Skeletal muscle cell (primary cell): ENCODE results near the gene FOXJ3.

Experiments used
- DNase-seq: peaks from one replicate; pipeline ENCODE4 v3.0.0-alpha.2; 2010; ENCODE audit warnings: low read depth
- H3K4me3 ChIP-seq: 2 replicates; pipeline ENCODE4 v1.5.1; 2011; ENCODE audit warnings: low read depth, mild to moderate bottlenecking, control low read depth, low read length, moderate library complexity

Gene FOXJ3

DNA sequence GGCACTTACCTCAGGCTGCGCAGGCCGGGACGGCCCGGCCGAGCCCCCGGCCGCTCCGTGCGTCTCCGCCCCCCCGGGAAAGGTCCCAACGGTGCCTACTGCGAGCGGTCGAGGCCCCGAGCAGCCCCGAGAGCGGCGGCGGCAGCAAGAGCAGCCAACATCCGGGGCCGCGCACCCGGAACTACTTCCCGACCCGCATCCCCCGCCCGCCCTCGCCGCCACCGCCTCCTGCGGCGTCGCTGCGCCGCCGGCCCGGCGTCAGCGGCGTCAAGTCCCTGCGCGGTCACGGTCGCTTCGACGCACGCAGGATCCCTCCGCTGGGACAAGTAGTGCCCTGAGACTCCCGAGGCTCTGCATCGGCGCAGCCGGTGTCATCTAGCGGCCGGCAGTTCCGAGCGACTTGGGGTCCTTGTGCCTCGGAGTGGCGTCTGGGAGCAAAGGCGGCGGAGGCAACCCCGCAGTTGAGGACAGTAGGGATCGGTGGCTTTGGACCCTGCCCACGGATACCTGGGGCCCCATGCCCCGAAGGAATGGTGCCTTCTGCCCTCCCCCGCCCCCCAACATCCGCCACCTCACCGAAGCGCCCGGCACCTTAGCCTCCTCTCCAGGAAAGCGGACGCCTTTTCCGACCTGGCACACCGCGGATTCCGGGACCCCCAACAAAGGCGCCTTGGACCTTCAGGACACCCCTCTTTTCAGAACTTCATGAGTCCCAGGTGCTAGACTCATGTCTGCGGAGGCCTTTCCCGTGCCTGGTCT is at the start of gene FOXJ3:
Gene FOXJ3, minus strand, starts transcription at position 186 of the 759 bp plus-strand sequence. CDS start 24,142 bp downstream, outside the sequence.
- DNase-seq = peak; percentile 93
- H3K4me3 ChIP-seq = peak within 1 kb of the TSS; percentile 91

DNA sequence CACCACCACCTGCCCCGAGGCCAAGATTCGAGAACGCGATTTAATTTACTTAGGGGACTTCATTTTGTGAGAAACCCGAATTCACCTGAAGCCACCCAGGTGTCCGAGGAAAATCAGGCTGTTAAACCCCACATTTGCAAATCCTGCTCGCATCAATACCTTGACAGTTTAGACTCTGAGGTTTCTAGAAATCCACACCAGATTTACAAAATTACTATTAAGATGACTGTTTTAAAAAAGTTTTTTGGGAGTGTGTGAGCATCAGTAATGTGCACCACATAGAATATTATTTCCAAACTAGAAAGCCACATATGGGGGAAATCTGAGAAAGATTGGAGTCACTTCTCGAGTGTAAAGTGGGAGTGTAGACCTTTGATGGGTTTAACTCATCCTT is 46.2 kb upstream of the FOXJ3 start:
- no peak for DNase-seq
- no peak overlapping the region for H3K4me3 ChIP-seq

DNA sequence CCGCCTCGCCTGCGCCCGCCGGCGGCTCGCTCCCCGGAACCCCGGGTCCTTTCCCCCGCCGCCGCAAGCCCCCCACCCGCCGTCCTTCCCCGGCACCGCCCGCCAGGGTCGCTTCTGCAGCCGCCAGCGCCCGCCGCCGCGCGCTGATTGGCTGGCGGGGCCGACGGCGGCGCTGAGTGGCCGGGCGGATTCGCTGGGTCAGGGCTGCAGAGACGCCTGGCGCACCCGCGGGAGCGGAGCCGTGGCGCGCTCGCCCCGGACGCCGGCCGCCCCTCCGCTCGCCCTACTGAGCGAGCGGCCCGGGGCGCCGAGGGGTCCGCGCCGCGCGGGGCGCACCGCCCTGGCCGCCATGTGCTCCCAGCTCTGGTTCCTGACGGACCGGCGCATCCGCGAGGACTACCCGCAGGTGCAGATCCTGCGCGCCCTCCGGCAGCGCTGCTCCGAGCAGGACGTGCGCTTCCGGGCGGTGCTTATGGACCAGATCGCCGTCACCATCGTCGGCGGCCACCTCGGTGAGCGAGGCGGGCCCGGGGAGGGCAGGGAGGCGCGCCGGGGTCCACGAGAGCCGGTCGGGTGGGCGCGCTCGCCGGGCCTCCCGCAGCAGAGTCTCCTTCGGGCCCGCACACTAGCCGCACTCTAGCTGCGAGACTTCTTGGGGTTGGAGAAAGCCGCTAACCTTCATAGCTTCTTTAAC is 45.7 kb upstream of the FOXJ3 start, which contains the start of gene RIMKLA:
Gene RIMKLA, plus strand, starts transcription at position 207 of the 694 bp plus-strand sequence. Its CDS starts 143 bp downstream, at position 350.
- no peak for DNase-seq

DNA sequence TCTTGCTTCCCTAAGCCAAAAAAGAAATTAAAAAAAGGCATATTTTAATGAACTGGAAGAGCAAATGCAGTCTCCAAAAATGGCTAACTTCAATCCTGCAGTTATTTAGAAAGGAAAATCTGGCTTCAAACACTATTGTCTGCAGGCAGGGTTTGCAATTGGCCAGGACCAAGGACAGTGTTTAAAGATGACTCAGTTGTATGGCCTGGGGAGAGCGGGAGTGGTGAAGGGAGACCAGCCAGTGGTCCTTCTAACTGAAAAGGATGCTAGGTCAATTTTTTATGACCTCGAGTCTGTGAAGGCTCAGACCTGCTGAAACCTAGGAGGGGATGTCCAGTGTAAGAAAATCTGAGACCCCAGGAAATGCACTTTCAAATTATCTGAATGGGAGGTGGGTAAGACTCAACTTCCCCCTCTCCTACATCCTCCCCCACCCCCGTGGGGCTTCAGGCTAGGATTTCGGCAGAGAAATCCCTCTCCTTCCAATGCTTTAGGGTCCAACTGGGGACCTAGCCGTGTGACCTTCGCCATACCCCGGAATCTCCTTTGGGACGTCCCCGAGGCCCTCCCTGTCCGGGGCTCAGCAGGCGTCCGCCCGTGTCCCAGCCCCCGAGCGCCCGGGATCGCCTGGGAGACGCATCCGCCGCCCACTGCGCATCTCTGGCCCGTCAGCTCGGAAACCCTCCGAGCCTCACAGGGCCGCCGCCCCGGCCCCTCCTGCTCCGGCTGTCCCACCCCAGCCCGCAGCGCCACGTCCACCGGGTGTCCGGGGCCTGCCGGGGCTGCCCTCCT is 45.0 kb upstream of the FOXJ3 start:
- peak overlapping the region; percentile 40 for H3K4me3 ChIP-seq
- DNase-seq = no peak

More for the DNA sequence above, 45.7 kb upstream of the FOXJ3 start, which contains the start of gene RIMKLA:
- H3K4me3 ChIP-seq = peak within 1 kb of the TSS; percentile 40

DNA sequence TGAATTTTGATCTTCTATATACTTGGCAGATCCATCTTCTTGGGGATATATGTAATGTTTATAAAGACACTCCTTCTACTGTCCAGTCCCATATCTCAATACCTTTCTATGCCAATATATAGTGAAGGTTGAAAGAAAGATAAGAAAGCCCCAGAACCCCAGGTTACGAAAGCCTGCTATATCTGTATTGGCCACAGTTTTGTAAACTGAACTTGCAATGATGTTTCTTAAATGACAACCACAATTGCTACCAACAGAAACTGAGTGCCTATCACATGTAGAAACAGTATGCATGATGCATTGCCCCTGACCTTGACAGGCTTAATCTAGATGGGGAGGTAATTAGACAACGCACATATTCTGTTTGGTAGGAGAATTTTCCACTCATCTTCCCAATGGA is 37.8 kb upstream of the FOXJ3 start:
- no peak for DNase-seq

DNA sequence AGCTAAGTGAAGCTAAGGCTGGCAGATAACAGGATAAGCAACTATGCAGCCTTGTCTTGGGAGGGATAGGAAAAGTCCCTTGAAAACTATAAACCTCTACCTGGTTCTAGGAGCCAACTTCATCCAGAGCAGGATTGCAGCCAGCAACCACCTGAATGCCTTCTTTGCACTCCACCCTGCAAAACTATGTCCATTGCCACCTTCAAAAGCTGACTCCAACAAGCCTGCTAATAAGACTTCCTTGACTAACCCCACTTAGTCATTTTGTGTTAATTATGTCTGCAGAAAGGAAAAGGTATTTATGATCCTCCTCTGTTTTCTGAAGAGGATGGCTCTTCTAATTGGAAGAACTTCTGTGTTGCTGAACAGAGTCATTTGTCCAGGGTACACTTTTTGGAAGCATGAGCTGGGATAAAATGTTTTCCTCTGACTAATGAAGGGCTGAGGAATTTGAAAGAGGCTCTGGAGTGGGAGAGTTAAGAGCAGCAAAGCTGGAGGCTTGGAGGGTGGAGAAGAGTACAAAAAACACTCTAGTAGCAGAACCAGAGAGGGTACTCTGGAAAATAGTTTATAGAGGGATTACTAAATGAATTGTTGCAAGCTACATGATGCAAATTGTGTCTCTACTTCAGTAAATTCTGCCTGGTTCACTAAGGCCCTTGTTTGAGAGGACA is 36.0 kb upstream of the FOXJ3 start:
- DNase-seq = no peak

More for the DNA sequence above, 37.8 kb upstream of the FOXJ3 start:
- no peak overlapping the region for H3K4me3 ChIP-seq

DNA sequence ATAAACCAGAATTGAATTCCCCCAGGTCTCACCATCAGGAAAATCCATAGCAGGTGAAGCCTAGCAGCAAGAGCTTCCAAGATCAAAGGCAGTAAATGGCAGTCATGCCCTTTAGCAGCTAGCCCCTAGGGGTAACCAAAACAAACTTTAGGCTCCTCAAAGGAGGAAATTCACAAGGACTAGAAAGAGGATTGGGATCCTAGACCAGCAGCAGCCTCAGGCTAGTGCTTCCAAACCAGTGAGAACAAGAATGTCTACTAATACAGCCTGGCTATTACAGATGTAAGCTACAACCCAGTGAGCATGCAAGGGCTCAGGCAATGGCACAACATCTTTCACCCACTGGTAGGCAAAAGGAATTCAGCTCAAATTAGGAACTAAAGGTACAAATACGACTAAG is 34.4 kb upstream of the FOXJ3 start:
- H3K4me3 ChIP-seq = no peak overlapping the region
- DNase-seq = no peak

More for the DNA sequence above, 36.0 kb upstream of the FOXJ3 start:
- no peak overlapping the region for H3K4me3 ChIP-seq

DNA sequence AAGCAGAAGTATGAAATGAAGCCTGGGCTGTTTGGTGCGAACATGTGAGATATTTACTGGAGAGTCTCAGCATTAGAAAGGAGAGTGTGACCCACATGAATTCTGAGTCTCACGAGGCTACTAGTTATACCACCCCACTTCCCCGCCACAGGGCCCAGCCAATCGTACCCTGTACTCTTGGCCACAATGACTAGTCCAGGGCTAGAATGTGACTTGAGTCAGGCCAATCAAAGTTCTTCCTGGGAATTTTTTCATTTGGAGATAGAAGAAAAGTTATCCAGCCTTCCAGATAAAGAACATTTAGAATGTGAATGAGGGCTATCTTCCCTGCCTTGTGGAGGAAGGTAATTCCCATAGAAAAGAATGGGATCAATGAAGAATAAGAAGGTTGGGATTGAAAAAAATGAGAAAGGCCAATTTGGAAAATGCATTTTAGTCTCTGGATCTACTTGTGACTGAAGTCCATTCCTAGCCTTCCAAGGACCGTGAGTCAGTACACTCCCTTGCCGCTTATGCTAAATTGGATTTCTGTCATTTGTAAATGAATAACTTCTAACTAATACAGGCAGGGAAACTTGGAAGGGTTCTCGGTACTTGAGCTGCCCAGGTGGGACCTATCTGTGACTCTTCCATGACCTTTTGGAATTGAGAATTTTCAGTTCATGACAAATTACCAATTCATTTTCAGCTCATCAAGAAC is 33.2 kb upstream of the FOXJ3 start:
- no peak overlapping the region for H3K4me3 ChIP-seq
- no peak for DNase-seq

DNA sequence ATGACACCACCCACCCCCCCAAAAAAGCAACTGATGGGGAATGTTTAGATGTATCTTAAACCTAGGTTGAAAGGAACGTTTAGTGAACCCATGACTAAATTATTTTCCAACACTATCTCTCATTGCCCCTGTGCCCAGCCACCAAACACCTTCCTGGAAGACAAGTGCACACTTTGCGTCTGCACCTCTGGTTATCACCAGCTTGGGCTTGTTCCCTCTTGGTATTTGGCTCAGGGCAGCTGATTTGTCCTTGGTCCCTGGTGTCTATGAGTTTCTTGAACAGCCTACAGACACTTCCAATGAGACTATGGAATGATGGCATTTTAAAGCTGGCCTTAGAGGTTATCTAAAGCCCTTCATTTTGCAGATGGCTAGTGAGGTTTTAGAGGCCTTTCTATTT is 30.1 kb upstream of the FOXJ3 start:
- DNase-seq = no peak
- H3K4me3 ChIP-seq = no peak overlapping the region

DNA sequence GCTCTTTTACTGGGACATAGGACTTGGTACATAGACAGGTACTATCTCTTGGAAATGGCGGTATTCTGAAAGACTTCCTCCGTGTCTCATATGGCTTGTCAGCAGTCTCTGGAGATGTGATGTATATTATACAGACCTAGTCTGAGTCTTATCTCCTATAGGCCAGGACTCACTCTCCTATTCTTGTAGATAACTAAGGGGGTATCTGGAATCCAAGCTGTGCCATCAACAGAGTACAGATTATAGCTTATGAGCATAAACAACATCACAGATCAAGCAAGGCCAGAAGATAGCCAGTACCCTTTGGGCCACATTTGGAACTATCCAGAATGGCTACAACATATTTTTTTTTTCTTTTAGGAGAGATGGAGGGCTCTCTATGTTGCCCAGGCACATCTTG is 29.5 kb upstream of the FOXJ3 start:
- H3K4me3 ChIP-seq = no peak overlapping the region
- DNase-seq = no peak

DNA sequence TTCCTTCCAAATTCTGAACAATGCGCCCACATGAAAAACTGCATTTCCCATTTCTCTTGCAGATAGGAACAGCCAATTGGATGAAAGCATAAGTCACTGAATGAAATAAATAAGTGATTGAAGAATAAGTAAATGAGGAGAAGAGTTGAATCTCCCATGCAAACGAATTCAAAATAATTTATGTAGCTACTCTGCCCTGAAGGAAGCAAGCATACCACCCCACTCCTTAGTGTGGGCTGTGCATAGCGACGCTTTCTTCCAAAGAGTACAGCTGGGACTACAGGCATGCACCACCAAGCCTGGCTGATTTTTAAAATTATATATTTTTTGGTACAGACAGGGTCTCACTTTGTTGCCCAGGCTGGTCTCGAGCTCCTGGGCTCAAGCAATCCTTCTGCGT is 29.1 kb upstream of the FOXJ3 start:
- no peak for DNase-seq

DNA sequence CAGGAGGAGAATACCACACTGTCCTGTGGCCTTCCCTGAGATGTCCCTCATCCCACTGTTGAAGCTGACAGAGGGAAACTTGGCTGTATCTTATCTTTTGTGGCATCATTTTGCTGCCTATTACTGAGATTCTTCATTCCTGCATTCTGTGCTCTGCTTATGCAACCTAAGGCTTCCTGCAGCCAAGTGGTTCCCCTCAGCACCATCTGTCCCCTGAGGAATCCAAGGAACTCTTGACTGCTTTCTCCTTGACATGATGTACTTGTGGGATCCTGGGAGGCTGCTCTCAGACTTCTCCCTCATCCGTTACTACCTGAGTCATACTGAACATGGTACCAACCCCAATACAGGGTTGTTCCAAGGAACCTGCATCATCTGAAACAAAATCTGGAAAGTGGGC is 24.4 kb upstream of the FOXJ3 start:
- no peak overlapping the region for H3K4me3 ChIP-seq
- DNase-seq = no peak

More for the DNA sequence above, 29.1 kb upstream of the FOXJ3 start:
- no peak overlapping the region for H3K4me3 ChIP-seq

DNA sequence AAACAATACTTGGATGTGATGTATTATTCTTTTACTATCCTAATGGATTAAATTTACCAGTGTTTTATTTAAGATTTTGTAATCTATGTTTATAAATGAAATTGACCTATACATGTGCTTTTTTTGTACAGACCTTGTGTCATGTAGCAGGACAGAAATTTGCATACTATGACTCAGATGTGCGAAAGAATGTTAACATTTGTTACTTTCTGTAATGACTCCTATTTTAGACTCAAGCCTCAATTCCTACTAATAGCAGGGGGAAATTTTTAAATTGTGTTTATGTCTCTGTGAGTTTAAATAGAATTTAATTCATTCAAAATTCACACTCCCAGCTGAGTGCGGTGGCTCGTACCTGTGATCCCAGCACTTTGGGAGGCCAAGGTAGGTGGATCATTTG is 23.8 kb upstream of the FOXJ3 start:
- H3K4me3 ChIP-seq = no peak overlapping the region
- no peak for DNase-seq

DNA sequence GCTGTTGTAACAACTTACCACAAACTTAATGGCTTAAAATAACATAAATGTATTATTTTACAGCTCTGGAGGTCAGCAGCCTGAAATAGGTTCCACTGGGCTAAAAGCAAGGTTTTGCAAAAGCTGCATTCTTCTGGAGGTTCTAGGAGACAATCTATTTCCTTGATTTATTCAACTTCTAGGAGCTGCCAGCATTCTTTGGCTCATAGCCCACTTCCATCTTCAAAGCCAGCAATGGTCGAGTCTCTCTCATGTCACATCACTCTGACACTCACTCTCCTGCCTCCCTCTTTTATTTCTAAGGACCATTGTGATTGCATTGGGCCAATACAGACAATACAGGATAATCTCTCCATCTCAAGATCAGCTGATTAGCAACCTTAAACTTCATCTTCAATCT is 15.1 kb upstream of the FOXJ3 start:
- no peak overlapping the region for H3K4me3 ChIP-seq
- DNase-seq = no peak

DNA sequence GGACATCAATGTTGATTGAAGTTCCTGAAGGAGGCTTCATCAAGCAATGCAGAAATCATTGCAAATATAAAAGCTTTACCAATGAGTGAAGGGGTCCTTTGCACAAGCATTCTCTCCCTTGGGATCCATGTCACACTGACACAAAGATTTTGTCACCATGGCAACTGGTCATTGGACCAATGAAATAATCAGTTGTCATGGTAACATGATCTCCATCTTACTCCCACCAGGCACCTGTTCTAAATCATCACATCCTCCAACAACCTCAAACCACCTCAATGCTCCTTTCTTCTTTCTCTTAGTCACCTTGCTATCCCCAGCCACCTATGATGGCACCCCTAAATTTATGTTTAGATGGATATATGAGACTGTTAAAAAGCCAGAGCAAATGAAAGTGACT is 13.5 kb upstream of the FOXJ3 start:
- no peak overlapping the region for H3K4me3 ChIP-seq
- no peak for DNase-seq

DNA sequence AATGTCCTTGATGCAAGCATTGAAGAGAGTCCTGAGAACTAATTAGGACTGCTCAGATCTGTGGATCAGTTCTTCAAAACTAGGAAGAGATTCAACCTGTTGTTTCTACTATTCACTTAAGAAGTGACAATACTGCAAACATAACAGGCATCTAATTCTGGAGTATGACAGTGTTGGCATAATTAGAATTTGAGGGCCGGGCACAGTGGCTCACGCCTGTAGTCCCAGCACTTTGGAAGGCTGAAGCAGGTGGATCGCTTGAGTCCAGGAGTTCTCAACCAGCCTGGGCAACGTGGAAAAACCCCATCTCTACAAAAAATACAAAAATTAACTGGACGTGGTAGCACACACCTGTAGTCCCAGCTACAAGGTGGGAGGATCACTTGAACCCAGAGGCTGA is 8.0 kb upstream of the FOXJ3 start:
- H3K4me3 ChIP-seq = no peak overlapping the region
- DNase-seq = no peak

DNA sequence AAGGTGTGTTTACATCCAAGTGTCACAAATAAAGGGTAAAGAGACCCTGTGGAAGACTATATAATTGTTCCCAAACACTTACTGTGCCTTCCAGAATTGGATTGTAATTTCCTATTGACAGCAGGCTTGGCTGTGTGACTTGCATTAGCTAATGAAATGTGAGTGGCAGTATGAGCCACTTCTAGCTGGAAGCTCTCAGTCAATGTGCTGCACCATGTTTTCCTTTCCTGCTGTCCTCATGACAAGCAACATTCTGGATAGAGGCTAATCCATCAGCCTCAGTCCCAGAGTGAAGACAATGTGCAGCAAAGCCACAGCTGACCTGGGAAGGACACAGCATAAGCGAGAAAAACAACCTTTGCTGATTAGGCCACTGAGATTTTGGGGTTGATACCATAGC is 5.9 kb upstream of the FOXJ3 start:
- DNase-seq = no peak
- no peak overlapping the region for H3K4me3 ChIP-seq

DNA sequence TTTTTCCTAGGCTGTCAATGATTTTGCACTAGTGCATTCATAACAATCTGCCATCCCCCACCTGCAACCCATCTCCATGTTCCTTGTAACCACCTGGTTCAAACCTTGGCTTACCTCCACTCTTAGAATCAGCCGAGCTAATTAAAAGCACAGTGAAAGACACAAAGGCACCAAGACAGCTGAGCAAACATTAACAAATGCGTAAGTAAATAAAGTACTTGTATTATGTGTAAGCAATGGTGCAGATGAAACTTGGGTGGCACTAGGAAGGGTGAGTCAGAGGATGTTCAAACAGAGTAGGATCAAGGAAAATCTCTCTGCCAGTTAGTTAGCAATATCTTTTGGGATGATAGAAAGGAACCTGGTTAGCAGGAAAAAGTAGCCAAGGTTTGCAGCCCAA is 5.1 kb upstream of the FOXJ3 start:
- no peak for DNase-seq
- no peak overlapping the region for H3K4me3 ChIP-seq

DNA sequence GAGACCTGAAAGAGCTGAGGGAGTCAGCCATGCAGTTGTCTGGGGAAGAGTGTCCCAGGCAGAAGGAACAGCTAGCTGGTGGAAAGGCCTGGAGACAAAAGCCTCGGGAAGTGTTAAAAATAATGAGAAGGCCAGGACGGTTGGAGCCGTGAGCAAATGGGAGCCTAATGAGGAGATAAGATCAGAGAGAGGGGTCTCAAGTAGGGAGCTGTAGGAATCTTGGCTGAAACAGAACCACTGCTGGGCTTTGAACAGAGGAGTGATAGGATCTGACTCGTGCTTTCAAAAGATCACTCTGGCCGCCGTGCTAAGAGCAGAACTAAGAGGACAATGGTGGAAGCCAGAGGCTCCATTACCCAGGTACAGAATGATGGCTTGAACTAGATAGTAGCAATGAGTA is 1.9 kb upstream of the FOXJ3 start:
- H3K4me3 ChIP-seq = no peak overlapping the region
- no peak for DNase-seq
